Prostate gland (tissue), 2 donors: Measurements from ENCODE around the gene SPPL3.

Source experiments
- POLR2A ChIP-seq: fragments of 450-650 bp; IDR thresholded peaks from one replicate; pipeline ENCODE4 v1.6.1; 2016; ENCODE audit warnings: antibody characterized with exemption, mild to moderate bottlenecking
- POLR2AphosphoS5 ChIP-seq: sonication (generic); formaldehyde crosslinking; IDR thresholded peaks from one replicate; pipeline ENCODE4 v1.6.1; 2017; ENCODE audit warnings: antibody characterized with exemption
- TF ChIP-seq, protein P1 (sequence below), 4 experiments: fragments of 200-600 bp in 2 of 4; fragments of 450-650 bp in 2 of 4; sonication (generic) in 2 of 4; IDR thresholded peaks; 1 replicate in 3 of 4; 2 replicates in 1 of 4; pipeline ENCODE4 v1.5.1; 2016 to 2019; ENCODE audit warnings: antibody characterized with exemption in 4 of 4, mild to moderate bottlenecking in 2 of 4, moderate library complexity in 2 of 4

DNA sequence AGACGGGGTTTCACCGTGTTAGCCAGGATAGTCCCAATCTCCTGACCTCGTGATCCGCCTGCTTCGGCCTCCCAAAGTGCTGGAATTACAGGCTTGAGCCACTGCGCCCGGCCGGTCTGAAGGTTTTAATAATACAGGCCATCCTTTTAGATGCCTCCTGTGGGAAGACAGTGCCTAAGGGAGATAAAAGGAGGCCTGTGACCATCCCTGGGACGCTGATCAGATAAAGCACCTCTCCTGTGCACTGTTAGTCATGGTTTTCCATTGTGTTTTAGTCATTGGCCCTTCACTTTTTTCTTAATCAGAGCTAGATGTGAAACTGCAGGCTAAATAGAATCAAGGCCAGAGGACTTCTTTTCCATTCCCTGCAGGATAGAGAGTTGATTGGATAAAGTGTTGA is 186.1 kb downstream of the SPPL3 start:
- TF ChIP-seq, protein P1, sequence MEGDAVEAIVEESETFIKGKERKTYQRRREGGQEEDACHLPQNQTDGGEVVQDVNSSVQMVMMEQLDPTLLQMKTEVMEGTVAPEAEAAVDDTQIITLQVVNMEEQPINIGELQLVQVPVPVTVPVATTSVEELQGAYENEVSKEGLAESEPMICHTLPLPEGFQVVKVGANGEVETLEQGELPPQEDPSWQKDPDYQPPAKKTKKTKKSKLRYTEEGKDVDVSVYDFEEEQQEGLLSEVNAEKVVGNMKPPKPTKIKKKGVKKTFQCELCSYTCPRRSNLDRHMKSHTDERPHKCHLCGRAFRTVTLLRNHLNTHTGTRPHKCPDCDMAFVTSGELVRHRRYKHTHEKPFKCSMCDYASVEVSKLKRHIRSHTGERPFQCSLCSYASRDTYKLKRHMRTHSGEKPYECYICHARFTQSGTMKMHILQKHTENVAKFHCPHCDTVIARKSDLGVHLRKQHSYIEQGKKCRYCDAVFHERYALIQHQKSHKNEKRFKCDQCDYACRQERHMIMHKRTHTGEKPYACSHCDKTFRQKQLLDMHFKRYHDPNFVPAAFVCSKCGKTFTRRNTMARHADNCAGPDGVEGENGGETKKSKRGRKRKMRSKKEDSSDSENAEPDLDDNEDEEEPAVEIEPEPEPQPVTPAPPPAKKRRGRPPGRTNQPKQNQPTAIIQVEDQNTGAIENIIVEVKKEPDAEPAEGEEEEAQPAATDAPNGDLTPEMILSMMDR (IDR thresholded peaks at IDR 0.05): no peak
- TF ChIP-seq POLR2AphosphoS5 (no peak), POLR2A (no peak)
